SK-N-MC (cell line): Measurements from ENCODE around the gene UBE2C.

ENCODE experiments used
- EZH2 ChIP-seq: fragments of 200-600 bp; sonication (generic); IDR thresholded peaks from one replicate; pipeline ENCODE4 v1.6.1; 2017; ENCODE audit warnings: antibody characterized with exemption
- POLR2AphosphoS5 ChIP-seq: IDR thresholded peaks from 2 replicates; pipeline ENCODE4 v1.6.1; 2012; ENCODE audit warnings: mild to moderate bottlenecking, low read depth, low read length, borderline replicate concordance

- TF ChIP-seq EZH2 (no peak), POLR2AphosphoS5 (no peak)
These were observed 13.4 kb upstream of the UBE2C start for GRCh38 chr20:45798935-45799642.
